ENCODE results near the gene TAS2R41. TPM values are rescaled to one million over a fixed set of nuclear protein-coding genes. Genes with fewer than 3 reads are reported as not detected.
"Not testable (repeated sequence)": the region's sequence is repeated elsewhere in the genome, so short reads cannot be mapped to it uniquely, and the experiment has no call there.

The TAS2R41 gene
- total RNA-seq, 2 donors from 2014 or later = not detected

- no peak for DNase-seq (ENCODE audit: low spot score)
- Mint-ChIP-seq H3K27me3 (peaks cover 9 to 22% of the 10 kb centered on the region in 2 donors), H3K9me3 (no peaks in the 10 kb centered on the region), H3K4me3 (no peak overlapping the region), H3K4me1 (ENCODE audit: low read depth in 2 of 2) (no peaks in the 10 kb centered on the region), H3K36me3 (no peaks in the 10 kb centered on the region), H3K27ac (no peak overlapping the region)
- no peak for ATAC-seq
These were observed 29.9 kb downstream of the TAS2R41 start for GRCh38 chr7:143507534-143508055.

- ATAC-seq (peak in 1 of 2 donors; percentile 33), DNase-seq (ENCODE audit: low spot score) (no peak)
- Mint-ChIP-seq H3K27me3 (peaks cover 4 to 32% of the 10 kb centered on the region in 2 donors), H3K4me1 (ENCODE audit: low read depth in 2 of 2) (no peaks in the 10 kb centered on the region), H3K9me3 (no peaks in the 10 kb centered on the region), H3K36me3 (no peaks in the 10 kb centered on the region), H3K4me3 (no peak overlapping the region), H3K27ac (no peak overlapping the region)
These were observed 33.4 kb downstream of the TAS2R41 start for GRCh38 chr7:143510854-143511592.

GRCh38 chr7:143511593-143512047, 33.9 kb downstream of the TAS2R41 start:
- no peaks in the 10 kb centered on the region for H3K36me3 Mint-ChIP-seq
- DNase-seq (ENCODE audit: low spot score) = no peak
- H3K4me3 Mint-ChIP-seq = no peak overlapping the region
- no peak overlapping the region for H3K27ac Mint-ChIP-seq
- peaks cover 4 to 26% of the 10 kb centered on the region in 2 donors for H3K27me3 Mint-ChIP-seq
- no peaks in the 10 kb centered on the region for H3K9me3 Mint-ChIP-seq
- H3K4me1 Mint-ChIP-seq (ENCODE audit: low read depth in 2 of 2) = no peaks in the 10 kb centered on the region
- peak in 1 of 2 donors; percentile 38 for ATAC-seq

GRCh38 chr7:143512488-143513340, 35.0 kb downstream of the TAS2R41 start:
- Mint-ChIP-seq H3K9me3 (no peaks in the 10 kb centered on the region), H3K36me3 (no peaks in the 10 kb centered on the region), H3K4me3 (no peak overlapping the region), H3K27ac (no peak overlapping the region), H3K4me1 (ENCODE audit: low read depth in 2 of 2) (no peaks in the 10 kb centered on the region), H3K27me3 (peaks cover 4 to 34% of the 10 kb centered on the region in 2 donors)
- ATAC-seq (no peak), DNase-seq (ENCODE audit: low spot score) (no peak)

GRCh38 chr7:143514487-143514886, 36.8 kb downstream of the TAS2R41 start:
- Mint-ChIP-seq H3K27ac (no peak overlapping the region), H3K27me3 (peaks cover 4 to 39% of the 10 kb centered on the region in 2 donors), H3K4me3 (no peak overlapping the region), H3K9me3 (no peaks in the 10 kb centered on the region), H3K36me3 (no peaks in the 10 kb centered on the region), H3K4me1 (ENCODE audit: low read depth in 2 of 2) (no peaks in the 10 kb centered on the region)
- DNase-seq (ENCODE audit: low spot score) (no peak), ATAC-seq (no peak)

- no peaks in the 10 kb centered on the region for H3K9me3 Mint-ChIP-seq
- H3K27me3 Mint-ChIP-seq = peaks cover 5 to 39% of the 10 kb centered on the region in 2 donors
- no peaks in the 10 kb centered on the region for H3K36me3 Mint-ChIP-seq
- no peak overlapping the region for H3K27ac Mint-ChIP-seq
- DNase-seq (ENCODE audit: low spot score) (no peak), ATAC-seq (no peak)
- no peak overlapping the region for H3K4me3 Mint-ChIP-seq
- no peaks in the 10 kb centered on the region for H3K4me1 Mint-ChIP-seq (ENCODE audit: low read depth in 2 of 2)
These were observed 37.5 kb downstream of the TAS2R41 start for GRCh38 chr7:143514995-143515735.

GRCh38 chr7:143516981-143517380, 39.3 kb downstream of the TAS2R41 start:
- Mint-ChIP-seq H3K4me3 (no peak overlapping the region), H3K27me3 (peaks cover 9 to 49% of the 10 kb centered on the region in 2 donors), H3K27ac (no peak overlapping the region), H3K36me3 (no peaks in the 10 kb centered on the region), H3K9me3 (no peaks in the 10 kb centered on the region), H3K4me1 (ENCODE audit: low read depth in 2 of 2) (no peaks in the 10 kb centered on the region)
- ATAC-seq = no peak
- DNase-seq (ENCODE audit: low spot score) = no peak

- no peaks in the 10 kb centered on the region for H3K9me3 Mint-ChIP-seq
- no peaks in the 10 kb centered on the region for H3K4me1 Mint-ChIP-seq (ENCODE audit: low read depth in 2 of 2)
- H3K27me3 Mint-ChIP-seq = peaks cover 6 to 40% of the 10 kb centered on the region in 2 donors
- no peak for DNase-seq (ENCODE audit: low spot score)
- no peak overlapping the region for H3K27ac Mint-ChIP-seq
- no peaks in the 10 kb centered on the region for H3K36me3 Mint-ChIP-seq
- ATAC-seq = no peak
- no peak overlapping the region for H3K4me3 Mint-ChIP-seq
These were observed 40.8 kb downstream of the TAS2R41 start for GRCh38 chr7:143518521-143518920.

GRCh38 chr7:143518941-143519340, 41.3 kb downstream of the TAS2R41 start:
- DNase-seq (ENCODE audit: low spot score) (no peak), ATAC-seq (no peak)
- no peak overlapping the region for H3K27ac Mint-ChIP-seq
- H3K36me3 Mint-ChIP-seq = no peaks in the 10 kb centered on the region
- no peak overlapping the region for H3K4me3 Mint-ChIP-seq
- H3K9me3 Mint-ChIP-seq = no peaks in the 10 kb centered on the region
- peaks cover 6 to 36% of the 10 kb centered on the region in 2 donors for H3K27me3 Mint-ChIP-seq
- H3K4me1 Mint-ChIP-seq (ENCODE audit: low read depth in 2 of 2) = no peaks in the 10 kb centered on the region

- no peaks in the 10 kb centered on the region for H3K4me1 Mint-ChIP-seq (ENCODE audit: low read depth in 2 of 2)
- H3K27me3 Mint-ChIP-seq = peaks cover 6 to 33% of the 10 kb centered on the region in 2 donors
- H3K9me3 Mint-ChIP-seq = no peaks in the 10 kb centered on the region
- H3K27ac Mint-ChIP-seq = no peak overlapping the region
- no peaks in the 10 kb centered on the region for H3K36me3 Mint-ChIP-seq
- DNase-seq (ENCODE audit: low spot score) (no peak), ATAC-seq (no peak)
- no peak overlapping the region for H3K4me3 Mint-ChIP-seq
These were observed 41.9 kb downstream of the TAS2R41 start for GRCh38 chr7:143519411-143520131.

GRCh38 chr7:143522309-143522916, 44.7 kb downstream of the TAS2R41 start:
- H3K9me3 Mint-ChIP-seq, ATAC-seq: not testable (repeated sequence)

More at GRCh38 chr7:143522309-143522916, 44.7 kb downstream of the TAS2R41 start:
- not testable (repeated sequence) for DNase-seq (ENCODE audit: low spot score); H3K36me3 Mint-ChIP-seq; H3K4me1 Mint-ChIP-seq (ENCODE audit: low read depth in 2 of 2); H3K4me3 Mint-ChIP-seq; H3K27ac Mint-ChIP-seq
- peaks cover 4 to 27% of the 10 kb centered on the region in 2 donors for H3K27me3 Mint-ChIP-seq
